PFSK-1 (cell line): Measurements from ENCODE around the gene VIL1.

Experiments used
- FOXP2 ChIP-seq: optimal IDR thresholded peaks from 2 replicates; pipeline ENCODE3; 2011; ENCODE audit warnings: borderline replicate concordance, control low read depth, inconsistent platforms; ENCODE audit not compliant: insufficient read depth; ENCODE audit errors: extremely low read length, extremely low read depth
- POLR2AphosphoS5 ChIP-seq: IDR thresholded peaks from 2 replicates; pipeline ENCODE4 v1.6.1; 2012; ENCODE audit warnings: low read depth, mild to moderate bottlenecking, control low read depth, low read length, moderate library complexity
- SIN3A ChIP-seq: IDR thresholded peaks from 2 replicates; pipeline ENCODE4 v1.6.1; 2012; ENCODE audit warnings: mild to moderate bottlenecking, low read length, moderate library complexity, borderline replicate concordance; ENCODE audit not compliant: insufficient read depth
- TAF1 ChIP-seq: IDR thresholded peaks from 2 replicates; pipeline ENCODE4 v1.6.1; 2012; ENCODE audit warnings: low read length, control low read depth, borderline replicate concordance; ENCODE audit not compliant: insufficient read depth
- TF ChIP-seq, protein P1 (sequence below), 2 experiments: IDR thresholded peaks; 2 replicates each; pipeline versions ENCODE4 v1.6.1 to v1.8.0; 2011 to 2012; ENCODE audit warnings: low read depth in 2 of 2, low read length in 2 of 2, control low read depth in 1 of 2, inconsistent platforms in 1 of 2, mild to moderate bottlenecking in 1 of 2, moderate library complexity in 1 of 2; ENCODE audit not compliant: insufficient read depth in 1 of 2

The VIL1 gene

GRCh38 chr2:218400930-218401881 is 17.7 kb upstream of the VIL1 start:
- TF ChIP-seq POLR2AphosphoS5 (no peak), TAF1 (no peak), SIN3A (no peak), FOXP2 (no peak)
- TF ChIP-seq, protein P1, sequence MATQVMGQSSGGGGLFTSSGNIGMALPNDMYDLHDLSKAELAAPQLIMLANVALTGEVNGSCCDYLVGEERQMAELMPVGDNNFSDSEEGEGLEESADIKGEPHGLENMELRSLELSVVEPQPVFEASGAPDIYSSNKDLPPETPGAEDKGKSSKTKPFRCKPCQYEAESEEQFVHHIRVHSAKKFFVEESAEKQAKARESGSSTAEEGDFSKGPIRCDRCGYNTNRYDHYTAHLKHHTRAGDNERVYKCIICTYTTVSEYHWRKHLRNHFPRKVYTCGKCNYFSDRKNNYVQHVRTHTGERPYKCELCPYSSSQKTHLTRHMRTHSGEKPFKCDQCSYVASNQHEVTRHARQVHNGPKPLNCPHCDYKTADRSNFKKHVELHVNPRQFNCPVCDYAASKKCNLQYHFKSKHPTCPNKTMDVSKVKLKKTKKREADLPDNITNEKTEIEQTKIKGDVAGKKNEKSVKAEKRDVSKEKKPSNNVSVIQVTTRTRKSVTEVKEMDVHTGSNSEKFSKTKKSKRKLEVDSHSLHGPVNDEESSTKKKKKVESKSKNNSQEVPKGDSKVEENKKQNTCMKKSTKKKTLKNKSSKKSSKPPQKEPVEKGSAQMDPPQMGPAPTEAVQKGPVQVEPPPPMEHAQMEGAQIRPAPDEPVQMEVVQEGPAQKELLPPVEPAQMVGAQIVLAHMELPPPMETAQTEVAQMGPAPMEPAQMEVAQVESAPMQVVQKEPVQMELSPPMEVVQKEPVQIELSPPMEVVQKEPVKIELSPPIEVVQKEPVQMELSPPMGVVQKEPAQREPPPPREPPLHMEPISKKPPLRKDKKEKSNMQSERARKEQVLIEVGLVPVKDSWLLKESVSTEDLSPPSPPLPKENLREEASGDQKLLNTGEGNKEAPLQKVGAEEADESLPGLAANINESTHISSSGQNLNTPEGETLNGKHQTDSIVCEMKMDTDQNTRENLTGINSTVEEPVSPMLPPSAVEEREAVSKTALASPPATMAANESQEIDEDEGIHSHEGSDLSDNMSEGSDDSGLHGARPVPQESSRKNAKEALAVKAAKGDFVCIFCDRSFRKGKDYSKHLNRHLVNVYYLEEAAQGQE (IDR thresholded peaks at IDR 0.05; ENCODE audit: insufficient read depth in 1 of 2, low read depth in 2 of 2, low read length in 2 of 2) = no peak

GRCh38 chr2:218401890-218402289 is 17.0 kb upstream of the VIL1 start:
- TF ChIP-seq, protein P1 (IDR thresholded peaks at IDR 0.05; ENCODE audit: insufficient read depth in 1 of 2, low read depth in 2 of 2, low read length in 2 of 2) = no peak
- TF ChIP-seq POLR2AphosphoS5 (no peak), FOXP2 (no peak), SIN3A (no peak), TAF1 (no peak)

DNA sequence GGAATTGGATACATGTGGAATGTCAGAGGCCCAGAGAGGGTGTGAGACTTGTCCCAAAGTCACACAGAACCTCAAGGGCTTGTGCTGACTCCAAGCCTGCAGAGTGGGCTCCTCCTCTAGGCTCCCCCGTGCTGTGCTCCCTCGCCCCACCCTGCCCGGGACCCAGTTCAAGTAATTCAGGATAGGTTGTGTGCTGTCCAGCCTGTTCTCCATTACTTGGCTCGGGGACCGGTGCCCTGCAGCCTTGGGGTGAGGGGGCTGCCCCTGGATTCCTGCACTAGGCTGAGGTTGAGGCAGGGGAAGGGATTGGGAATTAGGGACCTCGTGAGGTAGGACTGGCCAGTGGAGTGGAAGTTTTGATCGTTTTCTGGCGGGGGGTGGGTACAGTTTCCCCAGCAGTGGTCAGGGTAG is 16.4 kb upstream of the VIL1 start:
- TF ChIP-seq, protein P1 (IDR thresholded peaks at IDR 0.05; ENCODE audit: insufficient read depth in 1 of 2, low read depth in 2 of 2, low read length in 2 of 2) = no peak
- no peak for TF ChIP-seq SIN3A
- no peak for TF ChIP-seq FOXP2
- no peak for TF ChIP-seq POLR2AphosphoS5
- no peak for TF ChIP-seq TAF1

DNA sequence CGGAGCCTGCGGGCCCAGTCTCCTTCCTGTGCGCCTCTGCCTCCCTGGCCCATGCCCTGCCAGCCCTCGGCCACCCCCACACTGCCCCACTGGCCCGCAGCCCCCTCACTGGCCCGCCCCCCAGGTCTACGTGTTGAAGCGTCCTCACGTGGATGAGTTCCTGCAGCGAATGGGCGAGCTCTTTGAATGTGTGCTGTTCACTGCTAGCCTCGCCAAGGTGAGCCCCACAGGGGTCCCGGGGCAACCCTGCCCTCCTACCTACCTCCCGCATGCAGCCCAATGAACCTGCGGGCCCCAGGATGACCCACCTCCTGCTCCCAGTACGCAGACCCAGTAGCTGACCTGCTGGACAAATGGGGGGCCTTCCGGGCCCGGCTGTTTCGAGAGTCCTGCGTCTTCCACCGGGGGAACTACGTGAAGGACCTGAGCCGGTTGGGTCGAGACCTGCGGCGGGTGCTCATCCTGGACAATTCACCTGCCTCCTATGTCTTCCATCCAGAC is 16.0 kb upstream of the VIL1 start:
- TF ChIP-seq TAF1 (no peak), SIN3A (no peak), POLR2AphosphoS5 (no peak), FOXP2 (no peak)
- TF ChIP-seq, protein P1 (IDR thresholded peaks at IDR 0.05; ENCODE audit: insufficient read depth in 1 of 2, low read depth in 2 of 2, low read length in 2 of 2) = no peak
